ENCODE data around the gene SORCS3.

SORCS3 gene

GRCh38 chr10:105279101-105279500, 638.0 kb downstream of the SORCS3 start:
- no peak for DNase-seq

DNA sequence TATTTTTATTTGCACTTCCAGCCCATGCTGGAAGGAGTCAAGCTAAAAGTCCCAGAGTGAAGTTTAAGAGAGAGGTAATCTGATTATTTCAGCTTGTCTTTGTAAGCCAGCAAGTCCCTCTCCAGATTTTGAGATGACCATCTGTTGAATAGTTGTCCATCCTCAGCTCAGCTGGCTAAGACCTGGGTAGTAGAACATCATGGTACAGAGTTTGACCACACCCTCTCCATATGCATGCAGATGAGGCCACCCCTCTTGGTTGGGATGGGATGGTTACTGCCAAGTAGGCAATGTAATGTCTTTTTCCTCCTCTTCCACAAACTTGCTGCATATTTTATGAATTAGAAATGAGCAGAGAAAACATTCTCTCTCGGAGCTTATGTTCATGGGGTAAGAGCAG, 639.8 kb downstream of the SORCS3 start:
- DNase-seq, result no peak

- no peak for DNase-seq
These were observed 643.6 kb downstream of the SORCS3 start for GRCh38 chr10:105284476-105285215.

DNA sequence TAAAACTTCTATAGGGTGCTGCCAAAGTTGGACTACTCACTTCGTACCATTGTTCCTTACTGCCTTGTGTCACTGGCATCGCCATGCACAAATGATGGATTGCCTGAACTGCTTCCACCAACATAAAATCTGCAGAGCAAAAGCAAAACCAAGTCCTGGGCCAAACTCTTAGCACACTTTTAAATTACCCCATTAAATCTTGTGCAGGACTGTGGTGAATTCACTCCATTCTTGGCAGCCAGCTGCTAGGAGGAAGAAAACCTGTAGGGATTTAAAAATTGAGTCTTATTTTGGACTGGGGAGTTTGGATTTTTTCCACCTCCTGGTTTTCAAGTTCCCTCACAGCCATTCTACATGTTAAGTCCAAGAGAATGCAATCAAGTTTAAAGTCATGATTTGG, 646.9 kb downstream of the SORCS3 start:
- no peak for DNase-seq

DNA sequence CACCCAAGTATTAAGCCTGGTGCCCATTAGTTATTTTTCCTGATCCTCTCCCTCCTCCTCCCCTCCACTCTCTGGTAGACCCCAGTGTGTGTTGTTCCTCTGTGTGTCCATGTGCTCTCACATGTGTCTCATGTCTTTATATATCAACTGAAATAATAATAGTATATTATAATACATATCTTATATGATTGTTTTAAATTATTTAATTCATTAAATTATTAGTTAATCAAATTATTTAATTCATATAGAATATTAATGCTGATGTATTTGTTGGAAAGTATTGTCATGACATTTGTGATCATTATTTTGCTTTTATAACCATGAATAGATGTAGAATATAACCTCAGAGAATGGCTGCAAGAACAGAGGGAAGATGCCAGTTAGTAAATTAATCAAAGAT, 647.5 kb downstream of the SORCS3 start:
- no peak for DNase-seq

- DNase-seq, result no peak
These were observed 650.5 kb downstream of the SORCS3 start for GRCh38 chr10:105291571-105291970.

- DNase-seq, result no peak
These were observed 651.1 kb downstream of the SORCS3 start for GRCh38 chr10:105292236-105292635.
